Neural cell (in vitro differentiated cells): Measurements from ENCODE around the gene PDE3A. TPM values are rescaled to one million over a fixed set of nuclear protein-coding genes. Genes with fewer than 3 reads are reported as not detected.

Source experiments
- H2AFZ ChIP-seq: fragments of 200-600, 300-800 bp; sonication (generic), shearing (Covaris generic); 2 replicates; pipeline ENCODE4 v1.6.0; 2014; ENCODE audit warnings: low read depth, mild to moderate bottlenecking, antibody characterized with exemption, low read length, moderate library complexity
- H3F3A ChIP-seq: fragments of 200-600 bp; shearing (Covaris generic); 2 replicates; pipeline ENCODE4 v1.6.1; 2016; ENCODE audit warnings: mild to moderate bottlenecking, moderate library complexity, mixed read lengths, antibody characterized with exemption, low read length; ENCODE audit not compliant: insufficient read depth, poor library complexity, severe bottlenecking
- H3K27ac ChIP-seq: fragments of 200-600, 300-800 bp; sonication (generic), shearing (Covaris generic); 2 replicates; pipeline ENCODE4 v1.5.1; 2014; ENCODE audit warnings: mild to moderate bottlenecking, low read length, moderate library complexity
- H3K27me3 ChIP-seq: fragments of 300-800, 200-600 bp; sonication (generic), shearing (Covaris generic); 2 replicates; pipeline ENCODE4 v1.6.0; 2014; ENCODE audit warnings: mild to moderate bottlenecking, low read depth, low read length, moderate library complexity; ENCODE audit not compliant: insufficient read depth
- H3K36me3 ChIP-seq: fragments of 300-800, 200-600 bp; sonication (generic), shearing (Covaris generic); 2 replicates; pipeline ENCODE4 v1.5.1; 2014; ENCODE audit warnings: mild to moderate bottlenecking, antibody characterized with exemption, low read length, moderate library complexity; ENCODE audit not compliant: insufficient read depth
- H3K4me2 ChIP-seq: fragments of 300-800, 200-600 bp; sonication (generic), shearing (Covaris generic); 2 replicates; pipeline ENCODE4 v1.6.0; 2014; ENCODE audit warnings: mild to moderate bottlenecking, low read length
- H3K4me3 ChIP-seq: fragments of 300-800, 200-600 bp; sonication (generic), shearing (Covaris generic); 2 replicates; pipeline ENCODE4 v1.5.1; 2014; ENCODE audit warnings: mild to moderate bottlenecking, low read length, moderate library complexity
- H3K79me2 ChIP-seq: fragments of 200-600 bp; shearing (Covaris generic); replicated peaks from 2 replicates; pipeline ENCODE4 v1.6.0; 2014; ENCODE audit warnings: mild to moderate bottlenecking, low read length, moderate library complexity; ENCODE audit not compliant: insufficient read depth
- H3K9ac ChIP-seq: fragments of 300-800, 200-600 bp; sonication (generic), shearing (Covaris generic); 2 replicates; pipeline ENCODE4 v1.6.1; 2016; ENCODE audit warnings: mild to moderate bottlenecking, low read length, mixed read lengths
- H3K9me2 ChIP-seq: fragments of 200-600 bp; shearing (Covaris generic); 2 replicates; pipeline ENCODE4 v1.6.1; 2016; ENCODE audit warnings: mild to moderate bottlenecking, low read length, mixed read lengths; ENCODE audit not compliant: insufficient read depth
- H3K9me3 ChIP-seq: fragments of 200-600, 300-800 bp; sonication (generic), shearing (Covaris generic); 2 replicates; pipeline ENCODE4 v1.6.1; 2016; ENCODE audit warnings: mild to moderate bottlenecking, mixed run types, low read length, moderate library complexity, mixed read lengths
- H4K20me1 ChIP-seq: fragments of 200-600 bp; shearing (Covaris generic); 2 replicates; pipeline ENCODE4 v1.6.1; 2016; ENCODE audit warnings: mild to moderate bottlenecking, mixed run types; ENCODE audit not compliant: insufficient read depth
- CTCF ChIP-seq: fragments of 450-650 bp; IDR thresholded peaks from 2 replicates; pipeline ENCODE4 v1.5.1; 2014; ENCODE audit warnings: antibody characterized with exemption, mild to moderate bottlenecking, moderate library complexity; ENCODE audit not compliant: poor library complexity, severe bottlenecking
- EP300 ChIP-seq: fragments of 450-650 bp; conservative IDR thresholded peaks from 2 replicates; pipeline ENCODE4 v1.6.1; 2014; ENCODE audit warnings: antibody characterized with exemption, mild to moderate bottlenecking, moderate library complexity; ENCODE audit not compliant: poor library complexity, severe bottlenecking
- EZH2 ChIP-seq: fragments of 200-600, 300-800 bp; shearing (Covaris generic), sonication (generic); IDR thresholded peaks from 2 replicates; pipeline ENCODE4 v1.6.1; 2014; ENCODE audit warnings: antibody characterized with exemption, low read length, borderline replicate concordance, mild to moderate bottlenecking; ENCODE audit not compliant: insufficient read depth, poor library complexity, severe bottlenecking
- MXI1 ChIP-seq: fragments of 450-650 bp; conservative IDR thresholded peaks from 2 replicates; pipeline ENCODE4 v1.6.1; 2014; ENCODE audit warnings: antibody characterized with exemption, mild to moderate bottlenecking; ENCODE audit not compliant: poor library complexity, severe bottlenecking
- POLR2AphosphoS5 ChIP-seq: IDR thresholded peaks from 2 replicates; pipeline ENCODE4 v1.6.1; 2012
- RAD21 ChIP-seq: fragments of 450-650 bp; conservative IDR thresholded peaks from 2 replicates; pipeline ENCODE4 v1.6.1; 2014; ENCODE audit warnings: antibody characterized with exemption, mild to moderate bottlenecking, moderate library complexity
- REST ChIP-seq: IDR thresholded peaks from 2 replicates; pipeline ENCODE4 v1.6.1; 2012; ENCODE audit warnings: borderline replicate concordance
- SMC3 ChIP-seq: fragments of 450-650 bp; conservative IDR thresholded peaks from 2 replicates; pipeline ENCODE4 v1.6.1; 2014; ENCODE audit warnings: antibody characterized with exemption, mild to moderate bottlenecking, moderate library complexity; ENCODE audit not compliant: poor library complexity
- polyA plus RNA-seq: library from polyadenylated mRNA; depleted of rRNA; stranded (reverse); fragments of >200 nt; gene quantifications from 2 replicates; pipeline ENCODE4 v1.2.3, GENCODE V29; 2014

The PDE3A gene
- polyA plus RNA-seq, 1 donor from 2014 or later = 0.94 TPM

GRCh38 chr12:20601668-20602280, 233.4 kb downstream of the PDE3A start:
- H3K27ac ChIP-seq = no peak overlapping the region

GRCh38 chr12:20602641-20603391, 234.5 kb downstream of the PDE3A start:
- H2AFZ ChIP-seq = no peak overlapping the region
- no peak overlapping the region for H3K27ac ChIP-seq
- H3K9ac ChIP-seq = no peak overlapping the region
- H3K9me2 ChIP-seq = no peaks in the 10 kb centered on the region
- no peak overlapping the region for H3K4me3 ChIP-seq
- H3K79me2 ChIP-seq = no peaks in the 10 kb centered on the region
- no peaks in the 10 kb centered on the region for H4K20me1 ChIP-seq
- no peaks in the 10 kb centered on the region for H3K36me3 ChIP-seq
- no peak overlapping the region for H3K4me2 ChIP-seq
- no peaks in the 10 kb centered on the region for H3F3A ChIP-seq
- H3K9me3 ChIP-seq = no peaks in the 10 kb centered on the region
- H3K27me3 ChIP-seq = no peaks in the 10 kb centered on the region
- TF ChIP-seq RAD21 = no peak
- no peak for TF ChIP-seq REST
- no peak for TF ChIP-seq MXI1
- TF ChIP-seq EZH2 = no peak
- no peak for TF ChIP-seq SMC3
- no peak for TF ChIP-seq EP300
- no peak for TF ChIP-seq POLR2AphosphoS5

More at GRCh38 chr12:20601668-20602280, 233.4 kb downstream of the PDE3A start:
- Histone ChIP-seq H3K36me3 (no peaks in the 10 kb centered on the region), H4K20me1 (no peaks in the 10 kb centered on the region), H3K9me3 (no peaks in the 10 kb centered on the region), H3K9me2 (no peaks in the 10 kb centered on the region), H3K27me3 (no peaks in the 10 kb centered on the region), H3F3A (no peaks in the 10 kb centered on the region), H3K4me3 (no peak overlapping the region), H3K9ac (no peak overlapping the region), H2AFZ (no peak overlapping the region), H3K4me2 (no peak overlapping the region), H3K79me2 (no peaks in the 10 kb centered on the region)
- peak; percentile 87 for TF ChIP-seq RAD21
- peak; percentile 90 for TF ChIP-seq SMC3
- no peak for TF ChIP-seq EP300
- peak; percentile 77 for TF ChIP-seq CTCF
- no peak for TF ChIP-seq MXI1
- TF ChIP-seq POLR2AphosphoS5 = no peak
- TF ChIP-seq REST = no peak
